Endodermal cell (in vitro differentiated cells): ENCODE results near the gene ARF3. TPM values are rescaled to one million over a fixed set of nuclear protein-coding genes. Genes with fewer than 3 reads are reported as not detected.
A peak's percentile ranks its signal among the peaks of the same experiment; 100 is the strongest.

Source experiments
- DNase-seq: peaks from one replicate; pipeline ENCODE4 v3.0.0-alpha.2; 2017
- H3K27ac ChIP-seq: 2 replicates; pipeline ENCODE4 v1.5.1; 2013; ENCODE audit warnings: mild to moderate bottlenecking, low read depth, low read length, moderate library complexity
- H3K27me3 ChIP-seq: 2 replicates; pipeline ENCODE4 v1.6.1; 2013; ENCODE audit warnings: mild to moderate bottlenecking, low read length, moderate library complexity; ENCODE audit not compliant: insufficient read depth, control insufficient read depth, poor library complexity, severe bottlenecking
- H3K36me3 ChIP-seq: 2 replicates; pipeline ENCODE4 v1.7.0; 2013; ENCODE audit warnings: mild to moderate bottlenecking, low read length, moderate library complexity; ENCODE audit not compliant: control insufficient read depth, insufficient read depth
- H3K4me1 ChIP-seq: one replicate; pipeline ENCODE4 v1.7.0; 2013; ENCODE audit warnings: low read length; ENCODE audit not compliant: control insufficient read depth, insufficient read depth
- H3K4me3 ChIP-seq: 2 replicates; pipeline ENCODE4 v1.5.1; 2013; ENCODE audit warnings: mild to moderate bottlenecking, low read length, moderate library complexity
- H3K9ac ChIP-seq: 2 replicates; pipeline ENCODE4 v1.6.1; 2013; ENCODE audit warnings: mild to moderate bottlenecking, low read length, moderate library complexity; ENCODE audit not compliant: poor library complexity, severe bottlenecking; ENCODE audit errors: extremely low read depth
- H3K9me3 ChIP-seq: 2 replicates; pipeline ENCODE4 v1.6.1; 2013; ENCODE audit warnings: mild to moderate bottlenecking, low read length, moderate library complexity; ENCODE audit not compliant: control insufficient read depth
- H3K27ac Mint-ChIP-seq: 2 replicates; pipeline ENCODE4 v1.8.0; 2020; ENCODE audit warnings: mixed read lengths
- H3K27me3 Mint-ChIP-seq: 2 replicates; pipeline ENCODE4 v1.8.0; 2021; ENCODE audit warnings: mild to moderate bottlenecking, mixed read lengths; ENCODE audit not compliant: insufficient read depth
- H3K36me3 Mint-ChIP-seq: 2 replicates; pipeline ENCODE4 v1.8.0; 2020; ENCODE audit warnings: low read depth, mixed read lengths
- H3K4me1 Mint-ChIP-seq: 2 replicates; pipeline ENCODE4 v1.8.0; 2020; ENCODE audit warnings: mixed read lengths
- H3K4me3 Mint-ChIP-seq: 2 replicates; pipeline ENCODE4 v1.8.0; 2020; ENCODE audit warnings: mild to moderate bottlenecking, moderate library complexity, mixed read lengths
- H3K9me3 Mint-ChIP-seq: 2 replicates; pipeline ENCODE4 v1.8.0; 2020; ENCODE audit warnings: mild to moderate bottlenecking, mixed read lengths
- CTCF ChIP-seq: fragments of 200-600 bp; sonication (generic); conservative IDR thresholded peaks from 2 replicates; pipeline ENCODE4 v1.5.0; 2021; ENCODE audit warnings: antibody characterized with exemption, mild to moderate bottlenecking
- WGBS, 2 experiments: methylation state at CpG; one replicate each; pipeline versions ENCODE4 v1.1.5 to v1.1.7; 2013; ENCODE audit warnings: missing lambda C conversion rate in 2 of 2, mixed read lengths in 1 of 2; ENCODE audit not compliant: insufficient coverage in 1 of 2, insufficient read length in 1 of 2; 5-methylcytosine and 5-hydroxymethylcytosine counted together
- total RNA-seq, 2 donors: library from RNA; stranded (reverse); fragmentation: NEBNext Ultra II Directional in 1 of 2; extraction: Animal tissue kit (Norgen Biotek cat#: 25700) in 1 of 2; gene quantifications; 2 replicates in 1 of 2; 3 replicates in 1 of 2; pipeline ENCODE4 v1.2.1, GENCODE V29; 2021

The ARF3 gene
- total RNA-seq, 2 donors from 2014 or later, result 237 to 288 TPM

GRCh38 chr12:48988030-48988649 lies 30.9 kb upstream of the ARF3 start:
- Histone ChIP-seq H3K9me3 (no peaks in the 10 kb centered on the region), H3K36me3 (no peaks in the 10 kb centered on the region), H3K9ac (no peak overlapping the region), H3K27ac (no peak overlapping the region), H3K4me3 (no peak overlapping the region), H3K27me3 (peaks cover 65% of the 10 kb centered on the region), H3K4me1 (peaks cover 4% of the 10 kb centered on the region)
- TF ChIP-seq CTCF, result peak; percentile 96
- Mint-ChIP-seq H3K4me1 (peaks cover 19% of the 10 kb centered on the region), H3K36me3 (no peaks in the 10 kb centered on the region), H3K4me3 (no peak overlapping the region), H3K9me3 (no peaks in the 10 kb centered on the region), H3K27ac (no peak overlapping the region), H3K27me3 (peaks cover 77% of the 10 kb centered on the region)
- peak; percentile 99 for DNase-seq
- WGBS, 2 experiments, result 46 to 51% methylated on average over 15 to 16 of the region's 16 CpGs

- Mint-ChIP-seq H3K27ac (no peak overlapping the region), H3K4me1 (peaks cover 19% of the 10 kb centered on the region), H3K4me3 (no peak overlapping the region), H3K27me3 (peaks cover 85% of the 10 kb centered on the region), H3K9me3 (no peaks in the 10 kb centered on the region), H3K36me3 (no peaks in the 10 kb centered on the region)
- no peak for TF ChIP-seq CTCF
- Histone ChIP-seq H3K27me3 (peaks cover 74% of the 10 kb centered on the region), H3K36me3 (no peaks in the 10 kb centered on the region), H3K9me3 (no peaks in the 10 kb centered on the region), H3K27ac (peak overlapping the region; percentile 50), H3K9ac (no peak overlapping the region), H3K4me1 (peaks cover 4% of the 10 kb centered on the region), H3K4me3 (no peak overlapping the region)
- peak; percentile 53 for DNase-seq
- 56 to 75% methylated on average over 4 to 23 of the region's 23 CpGs for WGBS, 2 experiments
These were observed 29.5 kb upstream of the ARF3 start for GRCh38 chr12:48986720-48987291.

- Histone ChIP-seq H3K9me3 (no peaks in the 10 kb centered on the region), H3K27me3 (peaks cover 83% of the 10 kb centered on the region), H3K4me3 (no peak overlapping the region), H3K4me1 (peaks cover 4% of the 10 kb centered on the region), H3K9ac (no peak overlapping the region), H3K36me3 (no peaks in the 10 kb centered on the region), H3K27ac (no peak overlapping the region)
- Mint-ChIP-seq H3K27me3 (peaks cover 90% of the 10 kb centered on the region), H3K9me3 (no peaks in the 10 kb centered on the region), H3K4me3 (no peak overlapping the region), H3K36me3 (no peaks in the 10 kb centered on the region), H3K4me1 (peaks cover 22% of the 10 kb centered on the region), H3K27ac (no peak overlapping the region)
- no peak for TF ChIP-seq CTCF
- 76 to 88% methylated on average over 2 of the region's 2 CpGs for WGBS, 2 experiments
- DNase-seq, result no peak
These were observed 28.6 kb upstream of the ARF3 start for GRCh38 chr12:48985901-48986300.
